Neural cell (in vitro differentiated cells): ENCODE results near the gene GLB1L2. TPM values are rescaled to one million over a fixed set of nuclear protein-coding genes. Genes with fewer than 3 reads are reported as not detected.

Experiments used
- H2AFZ ChIP-seq: fragments of 200-600, 300-800 bp; sonication (generic), shearing (Covaris generic); 2 replicates; pipeline ENCODE4 v1.6.0; 2014; ENCODE audit warnings: low read depth, mild to moderate bottlenecking, antibody characterized with exemption, low read length, moderate library complexity
- H3F3A ChIP-seq: fragments of 200-600 bp; shearing (Covaris generic); 2 replicates; pipeline ENCODE4 v1.6.1; 2016; ENCODE audit warnings: mild to moderate bottlenecking, moderate library complexity, mixed read lengths, antibody characterized with exemption, low read length; ENCODE audit not compliant: insufficient read depth, poor library complexity, severe bottlenecking
- H3K27ac ChIP-seq: fragments of 200-600, 300-800 bp; sonication (generic), shearing (Covaris generic); 2 replicates; pipeline ENCODE4 v1.5.1; 2014; ENCODE audit warnings: mild to moderate bottlenecking, low read length, moderate library complexity
- H3K27me3 ChIP-seq: fragments of 300-800, 200-600 bp; sonication (generic), shearing (Covaris generic); 2 replicates; pipeline ENCODE4 v1.6.0; 2014; ENCODE audit warnings: mild to moderate bottlenecking, low read depth, low read length, moderate library complexity; ENCODE audit not compliant: insufficient read depth
- H3K36me3 ChIP-seq: fragments of 300-800, 200-600 bp; sonication (generic), shearing (Covaris generic); 2 replicates; pipeline ENCODE4 v1.5.1; 2014; ENCODE audit warnings: mild to moderate bottlenecking, antibody characterized with exemption, low read length, moderate library complexity; ENCODE audit not compliant: insufficient read depth
- H3K4me2 ChIP-seq: fragments of 300-800, 200-600 bp; sonication (generic), shearing (Covaris generic); 2 replicates; pipeline ENCODE4 v1.6.0; 2014; ENCODE audit warnings: mild to moderate bottlenecking, low read length
- H3K4me3 ChIP-seq: fragments of 300-800, 200-600 bp; sonication (generic), shearing (Covaris generic); 2 replicates; pipeline ENCODE4 v1.5.1; 2014; ENCODE audit warnings: mild to moderate bottlenecking, low read length, moderate library complexity
- H3K79me2 ChIP-seq: fragments of 200-600 bp; shearing (Covaris generic); replicated peaks from 2 replicates; pipeline ENCODE4 v1.6.0; 2014; ENCODE audit warnings: mild to moderate bottlenecking, low read length, moderate library complexity; ENCODE audit not compliant: insufficient read depth
- H3K9ac ChIP-seq: fragments of 300-800, 200-600 bp; sonication (generic), shearing (Covaris generic); 2 replicates; pipeline ENCODE4 v1.6.1; 2016; ENCODE audit warnings: mild to moderate bottlenecking, low read length, mixed read lengths
- H3K9me2 ChIP-seq: fragments of 200-600 bp; shearing (Covaris generic); 2 replicates; pipeline ENCODE4 v1.6.1; 2016; ENCODE audit warnings: mild to moderate bottlenecking, low read length, mixed read lengths; ENCODE audit not compliant: insufficient read depth
- H3K9me3 ChIP-seq: fragments of 200-600, 300-800 bp; sonication (generic), shearing (Covaris generic); 2 replicates; pipeline ENCODE4 v1.6.1; 2016; ENCODE audit warnings: mild to moderate bottlenecking, mixed run types, low read length, moderate library complexity, mixed read lengths
- H4K20me1 ChIP-seq: fragments of 200-600 bp; shearing (Covaris generic); 2 replicates; pipeline ENCODE4 v1.6.1; 2016; ENCODE audit warnings: mild to moderate bottlenecking, mixed run types; ENCODE audit not compliant: insufficient read depth
- CTCF ChIP-seq: fragments of 450-650 bp; IDR thresholded peaks from 2 replicates; pipeline ENCODE4 v1.5.1; 2014; ENCODE audit warnings: antibody characterized with exemption, mild to moderate bottlenecking, moderate library complexity; ENCODE audit not compliant: poor library complexity, severe bottlenecking
- EP300 ChIP-seq: fragments of 450-650 bp; conservative IDR thresholded peaks from 2 replicates; pipeline ENCODE4 v1.6.1; 2014; ENCODE audit warnings: antibody characterized with exemption, mild to moderate bottlenecking, moderate library complexity; ENCODE audit not compliant: poor library complexity, severe bottlenecking
- EZH2 ChIP-seq: fragments of 200-600, 300-800 bp; shearing (Covaris generic), sonication (generic); IDR thresholded peaks from 2 replicates; pipeline ENCODE4 v1.6.1; 2014; ENCODE audit warnings: antibody characterized with exemption, low read length, borderline replicate concordance, mild to moderate bottlenecking; ENCODE audit not compliant: insufficient read depth, poor library complexity, severe bottlenecking
- MXI1 ChIP-seq: fragments of 450-650 bp; conservative IDR thresholded peaks from 2 replicates; pipeline ENCODE4 v1.6.1; 2014; ENCODE audit warnings: antibody characterized with exemption, mild to moderate bottlenecking; ENCODE audit not compliant: poor library complexity, severe bottlenecking
- POLR2AphosphoS5 ChIP-seq: IDR thresholded peaks from 2 replicates; pipeline ENCODE4 v1.6.1; 2012
- RAD21 ChIP-seq: fragments of 450-650 bp; conservative IDR thresholded peaks from 2 replicates; pipeline ENCODE4 v1.6.1; 2014; ENCODE audit warnings: antibody characterized with exemption, mild to moderate bottlenecking, moderate library complexity
- REST ChIP-seq: IDR thresholded peaks from 2 replicates; pipeline ENCODE4 v1.6.1; 2012; ENCODE audit warnings: borderline replicate concordance
- SMC3 ChIP-seq: fragments of 450-650 bp; conservative IDR thresholded peaks from 2 replicates; pipeline ENCODE4 v1.6.1; 2014; ENCODE audit warnings: antibody characterized with exemption, mild to moderate bottlenecking, moderate library complexity; ENCODE audit not compliant: poor library complexity
- TAF1 ChIP-seq: IDR thresholded peaks from 2 replicates; pipeline ENCODE4 v1.6.1; 2012; ENCODE audit warnings: low read depth
- polyA plus RNA-seq: library from polyadenylated mRNA; depleted of rRNA; stranded (reverse); fragments of >200 nt; gene quantifications from 2 replicates; pipeline ENCODE4 v1.2.3, GENCODE V29; 2014

Gene GLB1L2
- polyA plus RNA-seq, 1 donor from 2014 or later, result 1.6 TPM

GRCh38 chr11:134346976-134347350, 15.2 kb downstream of the GLB1L2 start:
- no peaks in the 10 kb centered on the region for H3K36me3 ChIP-seq
- H3K27ac ChIP-seq, result no peak overlapping the region
- no peaks in the 10 kb centered on the region for H3F3A ChIP-seq
- no peak overlapping the region for H3K4me2 ChIP-seq
- no peak overlapping the region for H3K9ac ChIP-seq
- H3K27me3 ChIP-seq, result no peaks in the 10 kb centered on the region
- H3K9me2 ChIP-seq, result no peaks in the 10 kb centered on the region
- H3K9me3 ChIP-seq, result no peaks in the 10 kb centered on the region
- no peaks in the 10 kb centered on the region for H4K20me1 ChIP-seq
- no peak overlapping the region for H2AFZ ChIP-seq
- TF ChIP-seq TAF1, result no peak
- no peak for TF ChIP-seq CTCF
- TF ChIP-seq EP300, result no peak
- TF ChIP-seq MXI1, result no peak
- no peak for TF ChIP-seq POLR2AphosphoS5
- no peak for TF ChIP-seq SMC3
- TF ChIP-seq RAD21, result no peak
- TF ChIP-seq REST, result no peak
- no peak for TF ChIP-seq EZH2
- H3K4me3 ChIP-seq, result no peak overlapping the region
- no peaks in the 10 kb centered on the region for H3K79me2 ChIP-seq

- no peaks in the 10 kb centered on the region for H3K9me3 ChIP-seq
- H3K4me3 ChIP-seq, result no peak overlapping the region
- no peaks in the 10 kb centered on the region for H4K20me1 ChIP-seq
- H3K27me3 ChIP-seq, result no peaks in the 10 kb centered on the region
- no peak overlapping the region for H3K9ac ChIP-seq
- H3K4me2 ChIP-seq, result no peak overlapping the region
- no peaks in the 10 kb centered on the region for H3F3A ChIP-seq
- H3K36me3 ChIP-seq, result no peaks in the 10 kb centered on the region
- no peak overlapping the region for H2AFZ ChIP-seq
- no peaks in the 10 kb centered on the region for H3K9me2 ChIP-seq
- no peaks in the 10 kb centered on the region for H3K79me2 ChIP-seq
- TF ChIP-seq CTCF (no peak), SMC3 (no peak), MXI1 (no peak), EZH2 (no peak), EP300 (no peak), POLR2AphosphoS5 (no peak), RAD21 (no peak), TAF1 (no peak), REST (no peak)
- H3K27ac ChIP-seq, result no peak overlapping the region
Measured at GRCh38 chr11:134347441-134347840, 15.7 kb downstream of the GLB1L2 start.
